GM18511 (cell line): ENCODE data around the gene CEP20.

Experiments used
- ATAC-seq: cut with Tn5 transposase; IDR thresholded peaks from one replicate; pipeline ENCODE4 v1.9.1; 2021; ENCODE audit warnings: mild to moderate bottlenecking, moderate library complexity; ENCODE audit not compliant: unreplicated experiment

CEP20 gene

DNA sequence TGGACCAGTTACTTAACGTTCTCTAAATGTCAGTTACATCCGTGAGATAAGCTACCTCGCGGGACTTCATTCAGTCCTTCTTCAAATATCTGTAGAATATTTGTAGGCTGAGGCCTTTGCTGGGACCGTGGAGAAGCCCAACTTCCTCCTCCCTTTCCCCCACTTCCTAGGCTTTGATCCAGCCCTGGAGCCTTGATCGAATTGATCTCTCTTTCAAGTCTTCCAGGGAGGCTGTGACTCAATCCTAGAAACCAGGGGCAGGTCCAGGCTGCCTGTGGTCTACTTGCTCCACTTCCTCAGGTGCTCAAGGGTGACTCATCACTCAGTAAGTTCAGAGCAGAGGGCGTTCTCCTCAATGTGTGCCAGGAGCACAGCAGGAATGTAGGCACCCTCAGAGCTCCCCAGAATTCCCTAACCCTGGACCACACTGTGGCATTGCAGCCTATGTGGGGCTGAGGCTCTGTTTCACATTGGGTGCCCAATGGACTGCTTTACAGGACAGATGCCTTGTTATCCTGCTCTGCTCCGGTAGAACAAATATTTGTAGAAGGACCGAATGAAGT lies 11.2 kb upstream of the CEP20 start:
- peak; percentile 69 for ATAC-seq

DNA sequence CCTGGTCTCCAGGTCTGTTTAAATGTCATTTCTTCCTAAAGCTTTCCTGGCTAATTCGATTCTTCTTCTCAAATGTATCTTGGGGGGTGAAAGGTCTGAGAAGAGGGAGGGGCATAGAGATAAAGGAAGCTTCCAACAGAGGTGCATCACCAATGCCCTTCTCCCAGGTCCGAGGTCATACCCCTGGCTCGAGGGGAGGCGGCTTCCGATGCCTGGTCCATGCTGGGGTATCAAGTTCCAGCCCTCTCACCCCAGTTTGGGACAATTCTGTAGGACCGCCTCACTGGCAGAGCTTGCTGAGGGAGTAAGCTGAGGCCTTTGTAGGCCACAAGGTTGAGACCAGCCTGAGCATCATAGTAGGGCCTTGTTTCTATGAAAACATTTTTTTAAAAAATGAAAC lies 10.3 kb upstream of the CEP20 start:
- no peak for ATAC-seq

- ATAC-seq, result no peak
These were observed 9.4 kb upstream of the CEP20 start for GRCh38 chr16:15897834-15898254.

GRCh38 chr16:15897121-15897780 lies 8.8 kb upstream of the CEP20 start:
- ATAC-seq, result no peak

GRCh38 chr16:15894571-15895374 lies 6.4 kb upstream of the CEP20 start:
- ATAC-seq, result no peak

DNA sequence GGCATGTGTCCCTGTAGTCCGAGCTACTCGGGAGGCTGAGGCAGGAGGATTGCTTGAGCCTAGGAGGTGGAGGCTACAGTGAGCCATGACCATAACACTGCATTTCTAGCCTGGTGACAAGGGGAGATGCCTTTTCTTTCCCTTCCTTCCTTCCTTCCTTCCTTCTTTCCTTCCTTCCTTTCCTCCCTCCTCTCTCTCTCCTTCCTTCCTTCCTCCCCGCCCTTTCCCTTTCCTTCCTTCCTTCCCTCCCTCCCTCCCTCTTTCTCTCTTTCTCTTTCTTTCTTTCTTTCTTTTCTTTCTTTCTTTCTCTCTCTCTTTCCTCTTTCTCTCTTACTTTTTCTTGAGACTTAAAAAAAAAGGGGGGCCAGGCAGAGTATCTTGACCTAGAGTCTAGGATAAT lies 3.1 kb upstream of the CEP20 start:
- no peak for ATAC-seq

DNA sequence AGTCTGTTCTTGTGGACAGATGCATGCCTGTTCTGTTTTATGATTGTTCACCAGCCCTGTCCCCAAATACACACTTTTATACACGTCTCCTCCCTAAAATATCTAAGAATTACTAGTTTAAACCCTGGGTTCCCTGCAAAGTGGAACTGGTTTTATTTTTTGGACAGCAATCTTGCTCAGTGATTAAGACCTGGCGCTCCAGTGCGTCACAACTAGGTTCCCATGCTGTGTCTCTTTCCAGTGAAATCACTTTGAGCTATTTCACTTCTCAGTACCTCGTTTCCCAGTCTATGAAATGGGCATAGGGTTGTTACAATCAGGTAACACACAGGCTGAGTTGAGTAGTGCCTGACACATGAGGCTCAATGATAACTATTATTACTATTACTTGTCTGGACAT lies 1.1 kb downstream of the CEP20 start:
- no peak for ATAC-seq

- ATAC-seq, result no peak
These were observed 2.3 kb downstream of the CEP20 start for GRCh38 chr16:15886078-15886477.

DNA sequence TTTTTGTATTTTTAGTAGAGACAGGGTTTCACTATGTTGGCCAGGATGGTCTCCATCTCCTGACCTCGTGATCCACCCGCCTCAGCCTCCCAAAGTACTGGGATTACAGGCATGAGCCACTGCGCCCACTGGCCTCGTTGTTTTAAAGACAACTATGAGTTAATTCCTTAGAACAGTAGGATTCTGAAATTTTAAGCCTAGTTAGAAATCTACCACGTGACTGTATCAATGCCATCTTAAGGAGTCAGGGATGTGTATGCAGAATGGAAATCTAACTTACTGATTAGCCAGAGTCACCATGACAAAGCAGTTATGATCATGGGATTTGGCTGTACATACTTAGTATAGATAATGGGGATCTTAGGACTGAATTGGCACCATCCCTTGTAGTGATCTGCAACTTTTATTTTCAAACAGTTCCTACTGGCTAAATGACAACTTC lies 2.8 kb downstream of the CEP20 start:
- no peak for ATAC-seq

DNA sequence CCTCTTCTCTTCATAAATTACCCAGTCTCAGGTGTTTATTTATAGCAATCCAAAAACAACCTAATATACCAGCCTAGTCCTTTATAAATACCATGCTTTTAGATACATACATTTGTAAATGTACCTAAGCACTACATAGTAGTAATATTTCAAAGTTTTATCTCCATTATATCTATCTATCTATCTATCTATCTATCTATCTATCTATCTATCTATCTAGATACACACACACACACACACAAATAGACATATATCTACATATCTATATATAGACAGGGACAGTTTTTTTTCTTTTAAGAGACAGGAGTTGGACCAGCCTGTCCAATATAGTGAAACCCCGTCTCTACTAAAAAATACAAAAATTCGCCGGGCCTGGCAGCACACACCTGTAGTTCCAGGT lies 5.8 kb downstream of the CEP20 start:
- no peak for ATAC-seq

DNA sequence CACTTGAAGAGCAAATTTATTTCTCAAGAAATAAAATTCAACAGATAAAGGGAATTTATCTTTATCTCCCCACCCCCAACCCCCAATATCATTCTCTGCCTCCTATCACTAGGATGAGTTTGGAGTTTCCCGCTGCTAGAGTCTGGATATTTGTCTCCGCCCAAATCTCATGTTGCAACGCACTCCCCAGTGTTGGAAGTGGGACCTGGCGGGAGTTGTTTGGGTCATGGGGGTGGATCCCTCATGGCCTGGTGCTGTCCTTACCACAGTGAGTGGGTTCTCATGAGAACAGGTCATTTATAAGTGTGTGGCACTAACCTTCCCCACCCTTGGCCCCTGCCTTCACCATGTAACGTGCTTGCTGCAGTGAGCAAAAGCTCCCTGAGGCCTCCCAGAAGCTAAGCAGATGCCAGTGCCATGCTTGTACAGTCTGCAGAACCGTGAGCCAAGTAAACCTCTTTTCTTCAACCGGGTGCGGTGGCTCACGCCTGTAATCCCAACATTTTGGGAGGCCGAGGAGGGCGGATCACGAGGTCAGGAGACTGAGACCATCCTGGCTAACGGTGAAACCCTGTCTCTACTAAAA lies 6.5 kb downstream of the CEP20 start:
- no peak for ATAC-seq

DNA sequence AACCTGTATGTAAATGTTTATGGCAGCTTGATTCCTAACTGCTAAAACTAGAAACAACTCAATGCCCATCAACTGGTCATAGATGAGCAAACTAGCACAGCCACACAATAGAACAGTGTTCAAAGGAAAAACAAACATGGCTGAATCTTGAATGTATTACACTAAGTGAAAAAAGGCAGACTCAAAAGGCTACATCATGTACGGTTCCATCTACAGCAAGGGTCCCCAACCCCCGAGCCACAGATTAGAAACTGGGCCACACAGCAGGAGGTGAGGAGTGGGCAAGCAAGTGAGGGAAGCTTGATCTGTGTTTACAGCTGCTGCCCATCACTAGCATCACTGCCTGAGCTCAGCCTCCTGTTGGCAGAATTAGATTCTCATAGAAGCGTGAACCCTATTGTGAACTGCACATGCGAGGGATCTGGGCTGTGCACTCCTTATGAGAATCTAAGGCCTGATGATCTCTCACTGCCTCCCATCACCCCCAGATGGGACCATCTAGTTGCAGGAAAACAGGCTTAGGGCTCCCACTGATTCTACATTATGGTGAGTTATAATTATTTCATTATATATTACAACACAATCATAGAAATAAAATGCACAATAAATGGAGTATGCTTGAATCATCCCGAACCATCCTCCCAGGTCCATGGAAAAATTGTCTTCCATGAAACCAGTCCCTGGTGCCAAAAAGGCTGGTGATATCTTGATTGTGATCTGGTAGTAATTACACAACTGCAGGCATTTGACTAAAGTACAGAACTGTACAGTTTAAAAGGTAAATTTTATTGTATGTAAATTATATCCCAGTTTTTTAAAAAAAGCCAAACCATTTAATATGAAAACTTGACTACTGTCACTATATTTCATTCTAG lies 7.7 kb downstream of the CEP20 start:
- no peak for ATAC-seq

- no peak for ATAC-seq
These were observed 9.1 kb downstream of the CEP20 start for GRCh38 chr16:15879255-15879811.

- ATAC-seq, result no peak
These were observed 11.9 kb downstream of the CEP20 start for GRCh38 chr16:15876503-15876902.

GRCh38 chr16:15874745-15875314 lies 13.6 kb downstream of the CEP20 start:
- ATAC-seq, result no peak

GRCh38 chr16:15873737-15874136 lies 14.7 kb downstream of the CEP20 start:
- no peak for ATAC-seq

- no peak for ATAC-seq
These were observed 15.1 kb downstream of the CEP20 start for GRCh38 chr16:15873301-15873700.

GRCh38 chr16:15870011-15870410 lies 18.4 kb downstream of the CEP20 start:
- ATAC-seq, result no peak

GRCh38 chr16:15866451-15866850 lies 22.0 kb downstream of the CEP20 start:
- no peak for ATAC-seq

DNA sequence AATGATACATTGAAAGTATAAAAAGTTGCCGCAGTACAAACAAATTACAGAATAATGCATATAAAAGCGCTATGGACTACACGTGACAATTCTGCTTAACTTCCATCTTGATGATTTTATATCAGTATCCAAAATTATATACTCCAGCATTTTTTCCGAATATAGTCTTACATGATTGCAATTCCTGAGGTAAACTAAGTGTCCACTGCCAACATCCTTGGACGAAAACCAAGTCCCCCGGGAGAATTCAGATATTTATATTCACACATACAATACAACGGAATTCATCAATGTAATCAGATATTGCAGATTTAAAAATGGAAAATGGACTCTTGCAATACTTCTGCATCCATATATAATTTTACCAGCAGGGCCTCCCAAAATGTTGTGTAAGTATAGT lies 22.7 kb downstream of the CEP20 start:
- no peak for ATAC-seq
